ENCODE data around the gene HK3. TPM values are rescaled to one million over a fixed set of nuclear protein-coding genes. Genes with fewer than 3 reads are reported as not detected.

The HK3 gene
- polyA plus RNA-seq, 1 donor from 2014 or later = 7.8 TPM

GRCh38 chr5:176868126-176868525 lies 31.0 kb downstream of the HK3 start:
- Histone ChIP-seq H3K9ac (ENCODE audit: low read length) (no peak overlapping the region), H3K36me3 (ENCODE audit: insufficient read depth, low read length) (no peaks in the 10 kb centered on the region), H3K4me2 (ENCODE audit: low read length) (no peak overlapping the region), H3K27me3 (ENCODE audit: insufficient read depth, low read depth, low read length) (no peaks in the 10 kb centered on the region), H3K4me3 (ENCODE audit: low read length) (no peak overlapping the region), H3K27ac (ENCODE audit: low read length) (no peak overlapping the region), H4K20me1 (ENCODE audit: insufficient read depth) (no peaks in the 10 kb centered on the region), H3K9me2 (ENCODE audit: insufficient read depth, low read length) (no peaks in the 10 kb centered on the region), H2AFZ (ENCODE audit: low read depth, low read length) (no peak overlapping the region), H3K9me3 (ENCODE audit: low read length) (no peaks in the 10 kb centered on the region), H3F3A (ENCODE audit: insufficient read depth, low read length, poor library complexity, severe bottlenecking) (no peaks in the 10 kb centered on the region), H3K79me2 (replicated peaks; ENCODE audit: insufficient read depth, low read length) (no peaks in the 10 kb centered on the region)
- no peak for TF ChIP-seq REST (IDR thresholded peaks at IDR 0.05; ENCODE audit: borderline replicate concordance)
- no peak for TF ChIP-seq EZH2 (IDR thresholded peaks at IDR 0.05; ENCODE audit: borderline replicate concordance, insufficient read depth, low read length, poor library complexity, severe bottlenecking)
- no peak for TF ChIP-seq TAF1 (IDR thresholded peaks at IDR 0.05; ENCODE audit: low read depth)
- TF ChIP-seq MXI1 (conservative IDR thresholded peaks at IDR 0.05; ENCODE audit: poor library complexity, severe bottlenecking) = no peak
- TF ChIP-seq CTCF (IDR thresholded peaks at IDR 0.05; ENCODE audit: poor library complexity, severe bottlenecking) = no peak

- Histone ChIP-seq H3K36me3 (ENCODE audit: insufficient read depth, low read length) (no peaks in the 10 kb centered on the region), H3F3A (ENCODE audit: insufficient read depth, low read length, poor library complexity, severe bottlenecking) (no peaks in the 10 kb centered on the region), H3K9me2 (ENCODE audit: insufficient read depth, low read length) (no peaks in the 10 kb centered on the region), H3K9me3 (ENCODE audit: low read length) (no peaks in the 10 kb centered on the region), H3K27me3 (ENCODE audit: insufficient read depth, low read depth, low read length) (no peaks in the 10 kb centered on the region), H3K9ac (ENCODE audit: low read length) (no peak overlapping the region), H3K4me3 (ENCODE audit: low read length) (no peak overlapping the region), H3K4me2 (ENCODE audit: low read length) (no peak overlapping the region), H3K27ac (ENCODE audit: low read length) (no peak overlapping the region), H2AFZ (ENCODE audit: low read depth, low read length) (no peak overlapping the region), H3K79me2 (replicated peaks; ENCODE audit: insufficient read depth, low read length) (no peaks in the 10 kb centered on the region), H4K20me1 (ENCODE audit: insufficient read depth) (no peaks in the 10 kb centered on the region)
- TF ChIP-seq EP300 (conservative IDR thresholded peaks at IDR 0.05; ENCODE audit: poor library complexity, severe bottlenecking) = no peak
- TF ChIP-seq REST (IDR thresholded peaks at IDR 0.05; ENCODE audit: borderline replicate concordance) = no peak
- no peak for TF ChIP-seq CTCF (IDR thresholded peaks at IDR 0.05; ENCODE audit: poor library complexity, severe bottlenecking)
- TF ChIP-seq EZH2 (IDR thresholded peaks at IDR 0.05; ENCODE audit: borderline replicate concordance, insufficient read depth, low read length, poor library complexity, severe bottlenecking) = no peak
- no peak for TF ChIP-seq RAD21 (conservative IDR thresholded peaks at IDR 0.05)
- TF ChIP-seq MXI1 (conservative IDR thresholded peaks at IDR 0.05; ENCODE audit: poor library complexity, severe bottlenecking) = no peak
Observed at GRCh38 chr5:176866707-176867310, 32.3 kb downstream of the HK3 start.

Data from neural cell (in vitro differentiated cells).